Progenitor cell of endocrine pancreas (in vitro differentiated cells): Measurements from ENCODE around the gene GRID2IP. TPM values are rescaled to one million over a fixed set of nuclear protein-coding genes. Genes with fewer than 3 reads are reported as not detected.

Experiments
- DNase-seq: peaks from one replicate; pipeline ENCODE4 v3.0.0; 2021; ENCODE audit warnings: low spot score; ENCODE audit not compliant: unreplicated experiment
- H3K27ac Mint-ChIP-seq: 2 replicates; pipeline ENCODE4 v1.8.0; 2021; ENCODE audit warnings: mild to moderate bottlenecking, moderate library complexity, mixed read lengths
- H3K27me3 Mint-ChIP-seq: 2 replicates; pipeline ENCODE4 v1.8.0; 2021; ENCODE audit warnings: mixed read lengths
- H3K36me3 Mint-ChIP-seq: 2 replicates; pipeline ENCODE4 v1.8.0; 2022; ENCODE audit warnings: mixed read lengths; ENCODE audit not compliant: insufficient read depth
- H3K4me1 Mint-ChIP-seq: 2 replicates; pipeline ENCODE4 v1.8.0; 2021; ENCODE audit warnings: low read depth, mixed read lengths
- H3K4me3 Mint-ChIP-seq: 2 replicates; pipeline ENCODE4 v1.8.0; 2021; ENCODE audit warnings: low read depth, mild to moderate bottlenecking, moderate library complexity, mixed read lengths
- H3K9me3 Mint-ChIP-seq: 2 replicates; pipeline ENCODE4 v1.8.0; 2021; ENCODE audit warnings: low read depth, mixed read lengths
- CTCF ChIP-seq: fragments of 200-600 bp; sonication (generic); IDR thresholded peaks from one replicate; pipeline ENCODE4 v1.5.0; 2021; ENCODE audit warnings: antibody characterized with exemption, mild to moderate bottlenecking; ENCODE audit not compliant: unreplicated experiment
- total RNA-seq: library from RNA; stranded (reverse); gene quantifications from 2 replicates; pipeline ENCODE4 v1.2.1, GENCODE V29; 2021

The GRID2IP gene
- total RNA-seq, 1 donor from 2014 or later: 2.5 TPM

GRCh38 chr7:6516387-6516983 lies 34.8 kb downstream of the GRID2IP start:
- DNase-seq: peak; percentile 69
- H3K4me3 Mint-ChIP-seq: peak overlapping the region; percentile 2
- H3K9me3 Mint-ChIP-seq: no peaks in the 10 kb centered on the region
- no peaks in the 10 kb centered on the region for H3K36me3 Mint-ChIP-seq
- no peak overlapping the region for H3K27ac Mint-ChIP-seq
- peaks cover 4% of the 10 kb centered on the region for H3K4me1 Mint-ChIP-seq
- peak; percentile 79 for TF ChIP-seq CTCF
- H3K27me3 Mint-ChIP-seq: peaks cover 3% of the 10 kb centered on the region

- no peak for DNase-seq
- Mint-ChIP-seq H3K4me1 (peaks cover 4% of the 10 kb centered on the region), H3K9me3 (no peaks in the 10 kb centered on the region), H3K4me3 (no peak overlapping the region), H3K27ac (no peak overlapping the region), H3K27me3 (peaks cover 3% of the 10 kb centered on the region), H3K36me3 (no peaks in the 10 kb centered on the region)
- TF ChIP-seq CTCF: no peak
These were observed 37.7 kb downstream of the GRID2IP start for GRCh38 chr7:6513541-6513940.

GRCh38 chr7:6512892-6513291 lies 38.4 kb downstream of the GRID2IP start:
- H3K9me3 Mint-ChIP-seq: no peaks in the 10 kb centered on the region
- no peak overlapping the region for H3K4me3 Mint-ChIP-seq
- H3K27me3 Mint-ChIP-seq: peaks cover 3% of the 10 kb centered on the region
- no peak for DNase-seq
- no peak overlapping the region for H3K27ac Mint-ChIP-seq
- TF ChIP-seq CTCF: no peak
- peaks cover 4% of the 10 kb centered on the region for H3K4me1 Mint-ChIP-seq
- H3K36me3 Mint-ChIP-seq: no peaks in the 10 kb centered on the region

- Mint-ChIP-seq H3K27ac (no peak overlapping the region), H3K36me3 (no peaks in the 10 kb centered on the region), H3K4me3 (no peak overlapping the region), H3K4me1 (no peaks in the 10 kb centered on the region), H3K27me3 (no peaks in the 10 kb centered on the region), H3K9me3 (no peaks in the 10 kb centered on the region)
- no peak for DNase-seq
- no peak for TF ChIP-seq CTCF
These were observed 40.7 kb downstream of the GRID2IP start for GRCh38 chr7:6510476-6511133.

- TF ChIP-seq CTCF: no peak
- Mint-ChIP-seq H3K4me1 (no peaks in the 10 kb centered on the region), H3K36me3 (no peaks in the 10 kb centered on the region), H3K9me3 (no peaks in the 10 kb centered on the region), H3K27ac (no peak overlapping the region), H3K4me3 (no peak overlapping the region), H3K27me3 (no peaks in the 10 kb centered on the region)
- no peak for DNase-seq
These were observed 42.3 kb downstream of the GRID2IP start for GRCh38 chr7:6508950-6509349.
